Inflammatory macrophage treated with lipopolysaccharide for 4 hours (primary cell): Measurements from ENCODE around the gene EFNA5.
"Not testable (repeated sequence)": the region's sequence is repeated elsewhere in the genome, so short reads cannot be mapped to it uniquely, and the experiment has no call there.

Source experiments
- DNase-seq: peaks from one replicate; pipeline ENCODE4 v3.0.0-alpha.2; 2020

EFNA5 gene

DNA sequence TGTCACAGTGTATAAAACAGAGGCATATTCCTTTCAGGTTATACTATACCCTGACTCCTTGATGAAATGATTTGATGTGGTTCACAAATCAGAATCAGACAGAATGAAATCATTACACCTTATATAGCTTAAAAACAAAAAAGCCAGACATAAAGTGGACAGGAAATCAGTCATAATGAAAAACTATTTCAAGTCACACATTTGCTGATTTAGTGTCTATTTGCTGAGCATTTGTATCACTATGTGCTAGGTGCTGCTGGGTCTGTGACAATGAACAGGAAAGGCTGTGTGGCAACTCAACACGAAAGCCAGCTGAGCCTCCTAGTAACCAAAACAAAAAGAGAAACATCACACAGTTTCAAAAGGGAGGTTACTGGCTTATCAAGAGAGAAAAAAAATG lies 194.0 kb downstream of the EFNA5 start:
- DNase-seq, result peak; percentile 6

GRCh38 chr5:107474716-107475489 lies 195.8 kb downstream of the EFNA5 start:
- peak; percentile 68 for DNase-seq

GRCh38 chr5:107474361-107474715 lies 196.4 kb downstream of the EFNA5 start:
- DNase-seq, result no peak

- no peak for DNase-seq
Measured at GRCh38 chr5:107472620-107473064, 198.1 kb downstream of the EFNA5 start.

GRCh38 chr5:107470295-107470582 lies 200.5 kb downstream of the EFNA5 start:
- no peak for DNase-seq

DNA sequence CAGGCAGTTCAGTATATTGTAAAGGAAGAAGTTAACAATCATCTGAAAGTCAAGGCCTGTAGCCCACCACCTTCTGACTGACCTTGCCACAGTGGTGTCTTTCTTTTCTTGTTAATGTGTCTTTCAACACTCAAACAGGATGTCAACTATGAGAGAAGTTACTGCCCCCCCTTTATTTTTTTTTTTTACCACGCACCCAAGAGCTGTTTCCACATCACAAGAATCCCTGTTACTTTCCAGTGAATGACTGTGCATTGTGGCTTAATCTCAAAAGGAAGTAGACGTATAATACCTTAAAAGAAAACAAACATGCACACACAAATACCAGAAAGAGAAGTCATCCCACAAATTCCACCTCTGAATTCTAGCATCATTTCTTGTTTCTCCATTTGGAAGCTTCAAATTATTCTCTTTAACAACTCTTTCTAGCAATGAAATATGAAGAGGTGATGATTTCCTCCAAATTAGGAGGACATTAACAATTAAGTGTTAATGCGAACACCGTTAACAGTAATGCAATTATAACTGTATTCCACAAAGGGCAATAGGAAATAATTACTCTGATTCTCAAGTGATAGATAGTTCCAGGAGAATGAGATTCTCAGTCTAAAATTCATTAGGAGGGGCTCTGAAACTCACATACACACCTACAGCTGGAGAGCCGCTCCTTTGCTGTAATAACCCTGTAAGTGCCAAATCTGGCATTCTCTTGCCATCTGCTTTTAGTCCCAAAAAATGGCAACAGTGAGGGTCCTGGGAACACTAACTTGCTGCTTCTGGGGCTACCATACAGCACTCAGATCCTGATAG lies 201.0 kb downstream of the EFNA5 start:
- DNase-seq, result peak; percentile 61

DNA sequence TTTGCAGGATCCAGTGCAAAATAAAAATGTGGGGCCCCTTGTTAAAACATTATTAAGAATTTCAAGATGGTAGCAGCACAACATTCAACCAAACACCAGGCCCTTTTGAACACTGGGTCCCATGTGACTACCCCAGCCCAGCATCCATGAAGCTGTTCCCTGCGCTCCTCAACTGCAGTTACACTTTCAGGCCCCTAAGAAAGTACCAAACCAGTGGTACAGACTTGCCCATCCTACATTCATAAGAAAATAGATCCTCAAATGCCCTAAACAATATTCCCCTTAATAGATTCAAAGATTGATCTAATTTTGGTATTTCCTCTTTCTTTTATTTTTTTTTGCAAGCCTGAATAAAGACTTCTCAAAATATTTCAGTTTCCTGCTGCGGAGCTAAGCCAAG lies 201.7 kb downstream of the EFNA5 start:
- DNase-seq, result no peak

DNA sequence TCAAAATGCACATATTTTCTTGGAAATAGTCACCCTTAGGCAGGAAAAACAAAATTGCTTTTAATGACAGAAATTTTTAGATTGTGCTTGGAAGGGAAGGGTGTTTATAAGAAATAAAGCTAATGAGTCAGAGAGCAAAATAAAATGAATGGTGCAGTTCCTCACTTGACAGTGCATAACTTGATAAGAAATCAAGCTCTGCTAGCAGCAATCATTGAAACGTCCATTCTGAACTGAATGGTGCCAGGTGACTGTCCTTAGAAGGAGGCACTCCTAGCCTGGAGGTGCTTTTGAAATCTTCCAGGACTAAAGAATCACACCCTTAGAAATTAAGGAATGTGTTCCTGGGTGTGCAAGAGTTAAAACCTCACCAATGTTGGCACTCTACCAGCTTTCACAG lies 202.5 kb downstream of the EFNA5 start:
- no peak for DNase-seq

DNA sequence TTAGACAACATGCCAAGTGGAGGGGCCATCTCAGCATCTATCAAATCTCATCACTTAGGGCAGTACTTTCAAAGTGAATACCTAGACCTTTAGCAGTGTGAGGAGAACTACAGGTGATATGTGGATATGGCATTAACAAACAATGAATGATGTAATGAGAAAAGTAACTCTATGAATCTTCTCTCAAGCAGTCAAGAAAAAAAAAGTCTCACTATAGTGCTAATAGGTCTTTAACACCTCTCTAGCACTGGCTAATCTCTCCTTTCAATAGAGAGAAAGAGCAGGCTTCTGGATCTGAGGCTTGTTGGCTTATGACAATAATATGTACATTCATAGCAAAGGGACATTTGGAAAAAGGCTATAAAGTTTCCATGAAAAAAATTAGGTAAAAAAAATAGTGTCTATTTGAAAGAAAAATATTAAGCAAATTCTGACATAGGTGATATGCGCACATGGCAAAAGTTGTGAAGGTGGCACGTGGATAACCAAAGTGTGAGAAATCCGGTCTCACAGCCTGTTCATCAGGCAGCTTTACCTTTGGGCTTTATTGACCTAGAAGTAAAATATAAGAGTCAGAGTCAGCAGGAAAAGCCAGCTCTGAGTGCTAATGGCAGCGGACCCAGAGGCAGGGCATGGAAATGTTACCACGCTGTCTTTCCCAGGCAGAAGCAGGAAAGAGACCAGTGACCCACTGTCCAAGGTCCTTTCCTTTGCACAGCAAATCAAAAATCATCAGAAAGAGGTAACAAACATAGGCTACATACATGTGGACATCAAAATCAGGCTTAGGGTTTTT lies 203.4 kb downstream of the EFNA5 start:
- no peak for DNase-seq

GRCh38 chr5:107466233-107466769 lies 204.4 kb downstream of the EFNA5 start:
- no peak for DNase-seq

DNA sequence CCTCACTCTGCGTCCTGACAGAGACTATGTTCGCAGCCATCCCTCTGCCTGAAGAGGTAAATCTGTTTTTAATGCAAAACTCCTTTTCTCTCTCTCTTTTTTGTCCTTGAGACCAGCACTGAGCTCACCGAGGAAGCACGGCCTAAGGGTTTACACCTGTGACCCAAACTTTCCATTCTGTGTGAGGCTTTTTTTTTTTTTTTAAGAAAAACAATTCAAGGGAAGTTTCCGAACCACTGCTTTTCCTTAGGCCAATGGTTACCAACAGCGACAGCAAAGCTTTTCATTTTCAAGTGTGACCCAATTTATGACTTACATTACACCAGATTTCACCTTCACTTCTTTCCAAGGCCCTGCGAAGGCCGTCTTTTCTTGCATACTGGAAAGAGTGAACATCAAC lies 205.9 kb downstream of the EFNA5 start:
- DNase-seq, result no peak

GRCh38 chr5:107464416-107464815 lies 206.3 kb downstream of the EFNA5 start:
- no peak for DNase-seq

GRCh38 chr5:107463731-107464130 lies 207.0 kb downstream of the EFNA5 start:
- no peak for DNase-seq

GRCh38 chr5:107461770-107462169 lies 209.0 kb downstream of the EFNA5 start:
- no peak for DNase-seq

GRCh38 chr5:107460789-107461188 lies 209.9 kb downstream of the EFNA5 start:
- DNase-seq, result no peak

DNA sequence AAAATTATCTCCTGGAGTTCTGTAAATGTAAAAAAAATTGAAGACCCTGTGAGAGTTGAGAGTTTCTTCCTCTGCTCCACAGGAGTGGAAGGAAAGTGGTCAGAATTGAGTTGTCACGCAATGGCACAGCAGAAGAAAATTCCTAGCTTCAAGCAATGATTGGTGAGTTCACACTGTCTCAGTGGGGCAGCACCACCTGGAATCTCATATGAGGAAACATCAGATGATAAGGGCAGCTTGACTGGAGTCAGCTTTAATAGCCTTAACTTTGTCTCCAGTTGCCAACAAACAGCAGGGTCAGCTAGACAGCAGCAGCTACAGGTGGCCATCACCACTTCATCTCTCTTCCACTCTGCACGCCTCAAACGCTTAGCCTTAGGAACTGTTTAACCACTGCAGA lies 211.1 kb downstream of the EFNA5 start:
- no peak for DNase-seq

DNA sequence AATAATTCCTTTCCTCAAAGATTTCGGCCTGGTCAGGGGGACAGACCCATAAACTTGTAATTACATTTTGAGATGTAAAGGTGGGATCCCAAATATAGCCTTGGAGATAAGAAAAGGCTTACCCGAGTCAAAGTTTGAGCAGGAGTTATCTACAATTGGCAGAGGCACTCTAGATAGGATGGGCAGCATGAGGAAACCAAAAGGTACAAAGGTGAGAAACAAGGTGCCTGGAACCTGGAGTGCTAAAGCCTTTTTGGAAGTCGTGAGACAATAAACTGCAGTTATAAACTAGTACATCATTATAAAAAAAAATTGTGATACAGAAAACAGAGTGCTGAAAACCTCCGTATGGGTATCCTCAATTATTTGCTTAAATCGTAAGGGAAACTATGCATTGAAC lies 212.4 kb downstream of the EFNA5 start:
- no peak for DNase-seq

DNA sequence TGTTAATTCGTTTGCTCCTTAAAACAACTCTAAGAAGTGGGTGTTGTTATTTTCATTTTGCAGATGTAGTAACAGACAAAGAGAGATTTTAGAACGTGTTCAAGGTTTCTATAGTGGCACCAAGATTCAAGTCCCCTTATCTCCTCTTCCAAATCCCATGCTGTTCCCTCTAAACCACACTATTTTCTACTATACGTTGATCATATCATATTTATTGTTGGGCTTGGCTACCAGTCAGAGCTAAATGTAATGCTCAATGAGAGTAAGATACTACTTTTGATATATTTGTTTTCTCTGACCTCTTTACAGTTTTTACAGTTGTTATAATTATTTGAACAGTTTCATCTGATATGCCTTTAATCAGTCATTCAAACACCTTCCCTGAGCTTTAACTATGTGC lies 212.9 kb downstream of the EFNA5 start:
- DNase-seq, result no peak

DNA sequence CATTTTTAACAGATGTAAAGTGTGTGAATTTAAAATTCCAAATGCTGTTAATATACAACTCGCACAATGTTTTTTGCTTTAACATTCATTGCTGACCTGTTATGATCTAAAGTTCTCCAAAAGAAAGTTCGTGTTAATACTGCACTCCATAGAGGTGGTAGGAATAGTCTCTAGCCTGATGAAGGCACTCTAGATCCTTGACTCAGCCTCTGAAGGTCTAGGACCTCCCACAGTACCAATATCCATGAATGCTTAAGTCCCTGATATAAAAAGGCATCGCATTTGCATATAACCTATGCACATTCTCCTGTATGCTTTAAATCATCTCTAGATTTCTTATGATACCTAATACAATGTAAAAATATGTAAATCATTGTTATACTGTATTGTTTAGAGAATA lies 213.6 kb downstream of the EFNA5 start:
- DNase-seq, result no peak

GRCh38 chr5:107456281-107456715 lies 214.4 kb downstream of the EFNA5 start:
- no peak for DNase-seq

DNA sequence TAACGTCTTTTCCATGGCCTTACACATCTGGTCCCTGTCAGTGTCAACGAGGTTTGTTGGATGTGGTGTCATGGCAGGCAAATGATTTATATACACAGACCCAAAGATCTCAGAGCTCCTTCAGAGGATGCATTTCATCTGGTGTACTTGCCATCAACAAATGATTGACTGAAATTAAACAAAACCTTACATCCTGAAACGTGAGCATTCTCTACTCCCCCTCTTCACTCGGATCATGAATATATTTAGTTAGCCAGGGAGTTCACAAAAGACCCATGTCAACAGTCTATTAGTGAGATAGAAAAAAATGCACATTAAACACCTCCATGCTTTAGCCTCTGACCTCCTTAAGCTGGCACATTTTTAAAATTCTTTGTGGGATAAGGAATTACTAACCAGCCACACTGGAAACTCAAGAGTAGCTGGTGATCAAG lies 215.6 kb downstream of the EFNA5 start:
- DNase-seq, result no peak

- not testable (repeated sequence) for DNase-seq
Measured at GRCh38 chr5:107451827-107452226, 218.9 kb downstream of the EFNA5 start.

DNA sequence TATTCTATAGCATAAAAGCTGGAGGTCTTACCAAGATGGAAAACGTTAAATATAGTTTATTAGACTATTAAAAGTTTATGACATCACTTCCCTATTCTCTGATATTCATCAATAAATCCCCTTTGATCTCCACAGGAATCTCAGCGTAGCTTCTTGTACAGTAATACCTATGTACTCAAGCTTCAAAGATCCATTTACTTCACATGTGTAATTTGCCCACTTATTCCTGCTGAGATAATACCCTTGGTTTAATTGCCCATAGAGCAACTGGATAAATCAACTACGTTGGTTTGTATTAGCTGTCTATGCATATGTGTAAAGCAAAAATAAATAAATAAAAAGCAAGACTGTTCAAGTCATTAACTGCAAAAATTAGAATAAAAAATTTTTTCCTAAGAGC lies 219.7 kb downstream of the EFNA5 start:
- no peak for DNase-seq
